GM21447 (cell line): ENCODE data around the gene LPP.
"Not testable (repeated sequence)": the region's sequence is repeated elsewhere in the genome, so short reads cannot be mapped to it uniquely, and the experiment has no call there.

ENCODE experiments used
- ATAC-seq: cut with Tn5 transposase; IDR thresholded peaks from one replicate; pipeline ENCODE4 v1.9.1; 2021; ENCODE audit not compliant: unreplicated experiment

Gene LPP

GRCh38 chr3:188607805-188608315 lies 453.9 kb downstream of the LPP start:
- no peak for ATAC-seq

- ATAC-seq = no peak
Observed at GRCh38 chr3:188608401-188608800, 454.4 kb downstream of the LPP start.

GRCh38 chr3:188613721-188614120 lies 459.8 kb downstream of the LPP start:
- ATAC-seq = not testable (repeated sequence)

GRCh38 chr3:188617270-188617669 lies 463.3 kb downstream of the LPP start:
- no peak for ATAC-seq

GRCh38 chr3:188617988-188618701 lies 464.2 kb downstream of the LPP start:
- no peak for ATAC-seq

GRCh38 chr3:188620752-188621151 lies 466.8 kb downstream of the LPP start:
- no peak for ATAC-seq

- ATAC-seq = no peak
Observed at GRCh38 chr3:188624384-188624783, 470.4 kb downstream of the LPP start.

- no peak for ATAC-seq
Observed at GRCh38 chr3:188624828-188625227, 470.9 kb downstream of the LPP start.

- ATAC-seq = no peak
Observed at GRCh38 chr3:188627652-188628051, 473.7 kb downstream of the LPP start.

- no peak for ATAC-seq
Observed at GRCh38 chr3:188631291-188632010, 477.5 kb downstream of the LPP start.

- no peak for ATAC-seq
Observed at GRCh38 chr3:188633206-188633605, 479.2 kb downstream of the LPP start.

- ATAC-seq = no peak
Observed at GRCh38 chr3:188634285-188634684, 480.3 kb downstream of the LPP start.

GRCh38 chr3:188635258-188636042 lies 481.5 kb downstream of the LPP start:
- ATAC-seq = no peak

- not testable (repeated sequence) for ATAC-seq
Observed at GRCh38 chr3:188636292-188636691, 482.3 kb downstream of the LPP start.

- no peak for ATAC-seq
Observed at GRCh38 chr3:188641076-188641475, 487.1 kb downstream of the LPP start.

- no peak for ATAC-seq
Observed at GRCh38 chr3:188643736-188644135, 489.8 kb downstream of the LPP start.

GRCh38 chr3:188646592-188646991 lies 492.6 kb downstream of the LPP start:
- no peak for ATAC-seq

- no peak for ATAC-seq
Observed at GRCh38 chr3:188647237-188647636, 493.3 kb downstream of the LPP start.

GRCh38 chr3:188649521-188649920 lies 495.6 kb downstream of the LPP start:
- no peak for ATAC-seq

GRCh38 chr3:188656196-188656982 lies 502.4 kb downstream of the LPP start:
- no peak for ATAC-seq

GRCh38 chr3:188658606-188659005 lies 504.6 kb downstream of the LPP start:
- no peak for ATAC-seq
